ENCODE data around the gene PNKP. TPM values are rescaled to one million over a fixed set of nuclear protein-coding genes. Genes with fewer than 3 reads are reported as not detected.

The PNKP gene
- total and polyA plus RNA-seq, 2 experiments from 2014 or later: 74.5 to 98.4 TPM

GRCh38 chr19:49887665-49888509 lies 20.5 kb upstream of the PNKP start:
- TF ChIP-seq CTCF (IDR thresholded peaks at IDR 0.05; ENCODE audit: low read depth, low read length): no peak
- DNase-seq (ENCODE audit: low read depth in 1 of 2, low spot score in 1 of 2): no peak

GRCh38 chr19:49887037-49887664 lies 19.8 kb upstream of the PNKP start:
- H3K27me3 ChIP-seq: no peaks in the 10 kb centered on the region
- no peak for TF ChIP-seq CTCF (IDR thresholded peaks at IDR 0.05; ENCODE audit: low read depth, low read length)
- no peaks in the 10 kb centered on the region for H3K9me3 ChIP-seq (ENCODE audit: low read depth)
- peaks cover 25% of the 10 kb centered on the region for H3K36me3 ChIP-seq
- no peak overlapping the region for H3K4me3 ChIP-seq
- no peaks in the 10 kb centered on the region for H3K4me1 ChIP-seq (ENCODE audit: low read depth)
- no peak overlapping the region for H3K27ac ChIP-seq
- no peak for DNase-seq (ENCODE audit: low read depth in 1 of 2, low spot score in 1 of 2)

More at GRCh38 chr19:49887665-49888509, 20.5 kb upstream of the PNKP start:
- Histone ChIP-seq H3K27ac (no peak overlapping the region), H3K4me1 (ENCODE audit: low read depth) (no peaks in the 10 kb centered on the region), H3K9me3 (ENCODE audit: low read depth) (no peaks in the 10 kb centered on the region), H3K27me3 (no peaks in the 10 kb centered on the region), H3K36me3 (peaks cover 17% of the 10 kb centered on the region), H3K4me3 (no peak overlapping the region)

GRCh38 chr19:49884760-49885159 lies 17.4 kb upstream of the PNKP start:
- Histone ChIP-seq H3K27ac (no peak overlapping the region), H3K36me3 (peaks cover 37% of the 10 kb centered on the region), H3K4me1 (ENCODE audit: low read depth) (no peaks in the 10 kb centered on the region), H3K4me3 (no peak overlapping the region), H3K9me3 (ENCODE audit: low read depth) (no peaks in the 10 kb centered on the region), H3K27me3 (no peaks in the 10 kb centered on the region)
- no peak for TF ChIP-seq CTCF (IDR thresholded peaks at IDR 0.05; ENCODE audit: low read depth, low read length)
- no peak for DNase-seq (ENCODE audit: low read depth in 1 of 2, low spot score in 1 of 2)

GRCh38 chr19:49884109-49884508 lies 16.7 kb upstream of the PNKP start:
- peaks cover 37% of the 10 kb centered on the region for H3K36me3 ChIP-seq
- H3K4me3 ChIP-seq: no peak overlapping the region
- no peaks in the 10 kb centered on the region for H3K4me1 ChIP-seq (ENCODE audit: low read depth)
- no peak for TF ChIP-seq CTCF (IDR thresholded peaks at IDR 0.05; ENCODE audit: low read depth, low read length)
- H3K27me3 ChIP-seq: no peaks in the 10 kb centered on the region
- DNase-seq (ENCODE audit: low read depth in 1 of 2, low spot score in 1 of 2): no peak
- no peak overlapping the region for H3K27ac ChIP-seq
- H3K9me3 ChIP-seq (ENCODE audit: low read depth): no peaks in the 10 kb centered on the region

DNA sequence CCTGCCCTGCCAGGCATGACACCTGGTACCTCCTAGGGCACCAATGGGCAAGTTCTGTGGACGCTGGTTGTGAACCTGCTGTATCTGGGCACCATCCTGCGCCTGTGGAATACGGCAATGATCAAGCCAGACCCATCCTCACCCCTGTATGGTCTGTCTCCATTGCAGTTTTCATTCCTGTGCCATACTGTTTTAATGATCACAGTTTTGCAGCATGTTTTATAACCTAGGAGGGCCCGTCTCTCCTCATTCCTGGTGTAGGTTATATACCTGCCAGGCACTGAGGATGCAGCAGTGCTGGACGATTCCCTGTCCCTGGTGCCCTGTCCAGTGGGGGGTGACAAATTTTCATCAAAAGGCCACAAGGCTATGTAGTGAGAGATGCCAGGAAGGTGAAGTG lies 15.7 kb upstream of the PNKP start:
- H3K36me3 ChIP-seq: peaks cover 37% of the 10 kb centered on the region

More for the DNA sequence above, 15.7 kb upstream of the PNKP start:
- Histone ChIP-seq H3K27ac (no peak overlapping the region), H3K27me3 (no peaks in the 10 kb centered on the region), H3K9me3 (ENCODE audit: low read depth) (no peaks in the 10 kb centered on the region), H3K4me1 (ENCODE audit: low read depth) (no peaks in the 10 kb centered on the region), H3K4me3 (no peak overlapping the region)
- DNase-seq (ENCODE audit: low read depth in 1 of 2, low spot score in 1 of 2): no peak
- TF ChIP-seq CTCF (IDR thresholded peaks at IDR 0.05; ENCODE audit: low read depth, low read length): no peak
